ENCODE data around the gene SNRNP200. TPM values are rescaled to one million over a fixed set of nuclear protein-coding genes. Genes with fewer than 3 reads are reported as not detected.
"Not testable (repeated sequence)": the region's sequence is repeated elsewhere in the genome, so short reads cannot be mapped to it uniquely, and the experiment has no call there.

The SNRNP200 gene
- total RNA-seq, 1 donor from 2014 or later: 114 TPM

GRCh38 chr2:96304606-96305005 is 740 bp downstream of the SNRNP200 start:
- Mint-ChIP-seq H3K4me1 (ENCODE audit: unreplicated experiment) (peaks cover 27% of the 10 kb centered on the region), H3K27ac (ENCODE audit: unreplicated experiment) (peak overlapping the region; percentile 95), H3K36me3 (ENCODE audit: unreplicated experiment) (peaks cover 33% of the 10 kb centered on the region), H3K27me3 (ENCODE audit: unreplicated experiment) (no peaks in the 10 kb centered on the region), H3K4me3 (ENCODE audit: unreplicated experiment) (peak overlapping the region; percentile 100), H3K9me3 (ENCODE audit: unreplicated experiment) (no peaks in the 10 kb centered on the region)
- no peak for TF ChIP-seq CTCF (IDR thresholded peaks at IDR 0.05)
- no peak for DNase-seq (ENCODE audit: extremely low spot score, unreplicated experiment)

DNA sequence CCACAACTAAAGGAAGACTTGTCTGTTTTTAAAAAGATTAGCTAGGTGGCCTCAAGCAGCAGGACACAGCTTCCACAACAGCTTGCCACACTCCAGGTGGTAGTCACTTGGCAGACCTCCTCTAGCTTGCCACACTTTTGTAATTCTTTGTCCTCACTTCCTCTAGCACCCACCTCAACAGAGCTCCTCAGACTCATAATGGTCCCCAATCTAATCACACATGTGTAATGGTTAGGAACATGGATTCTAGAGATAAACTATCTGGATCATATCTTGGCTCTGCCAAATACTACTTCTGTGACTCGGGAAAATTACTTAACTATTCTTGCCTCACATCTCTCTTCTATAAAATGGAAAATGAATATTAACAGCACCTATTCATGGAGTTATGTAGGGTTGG is 3.5 kb downstream of the SNRNP200 start:
- no peak overlapping the region for H3K4me3 Mint-ChIP-seq (ENCODE audit: unreplicated experiment)
- H3K27ac Mint-ChIP-seq (ENCODE audit: unreplicated experiment): no peak overlapping the region
- peaks cover 56% of the 10 kb centered on the region for H3K36me3 Mint-ChIP-seq (ENCODE audit: unreplicated experiment)
- peaks cover 27% of the 10 kb centered on the region for H3K4me1 Mint-ChIP-seq (ENCODE audit: unreplicated experiment)
- no peak for DNase-seq (ENCODE audit: extremely low spot score, unreplicated experiment)
- H3K9me3 Mint-ChIP-seq (ENCODE audit: unreplicated experiment): no peaks in the 10 kb centered on the region
- H3K27me3 Mint-ChIP-seq (ENCODE audit: unreplicated experiment): no peaks in the 10 kb centered on the region
- TF ChIP-seq CTCF (IDR thresholded peaks at IDR 0.05): no peak

- Mint-ChIP-seq H3K4me1 (ENCODE audit: unreplicated experiment) (no peaks in the 10 kb centered on the region), H3K4me3 (ENCODE audit: unreplicated experiment) (no peak overlapping the region), H3K27ac (ENCODE audit: unreplicated experiment) (no peak overlapping the region), H3K36me3 (ENCODE audit: unreplicated experiment) (peaks cover 67% of the 10 kb centered on the region), H3K9me3 (ENCODE audit: unreplicated experiment) (no peaks in the 10 kb centered on the region), H3K27me3 (ENCODE audit: unreplicated experiment) (no peaks in the 10 kb centered on the region)
- no peak for DNase-seq (ENCODE audit: extremely low spot score, unreplicated experiment)
- no peak for TF ChIP-seq CTCF (IDR thresholded peaks at IDR 0.05)
Measured at GRCh38 chr2:96296925-96297324, 8.4 kb downstream of the SNRNP200 start.

- H3K27ac Mint-ChIP-seq (ENCODE audit: unreplicated experiment); H3K4me1 Mint-ChIP-seq (ENCODE audit: unreplicated experiment); DNase-seq (ENCODE audit: extremely low spot score, unreplicated experiment); H3K4me3 Mint-ChIP-seq (ENCODE audit: unreplicated experiment); H3K9me3 Mint-ChIP-seq (ENCODE audit: unreplicated experiment); H3K27me3 Mint-ChIP-seq (ENCODE audit: unreplicated experiment): not testable (repeated sequence)
- H3K36me3 Mint-ChIP-seq (ENCODE audit: unreplicated experiment): peaks cover 72% of the 10 kb centered on the region
Measured at GRCh38 chr2:96294271-96294670, 11.1 kb downstream of the SNRNP200 start.

- Mint-ChIP-seq H3K9me3 (ENCODE audit: unreplicated experiment) (no peaks in the 10 kb centered on the region), H3K4me1 (ENCODE audit: unreplicated experiment) (no peaks in the 10 kb centered on the region), H3K4me3 (ENCODE audit: unreplicated experiment) (no peak overlapping the region), H3K27ac (ENCODE audit: unreplicated experiment) (no peak overlapping the region), H3K27me3 (ENCODE audit: unreplicated experiment) (no peaks in the 10 kb centered on the region), H3K36me3 (ENCODE audit: unreplicated experiment) (peaks cover 72% of the 10 kb centered on the region)
- no peak for TF ChIP-seq CTCF (IDR thresholded peaks at IDR 0.05)
- no peak for DNase-seq (ENCODE audit: extremely low spot score, unreplicated experiment)
Measured at GRCh38 chr2:96291751-96292150, 13.6 kb downstream of the SNRNP200 start.

- Mint-ChIP-seq H3K27ac (ENCODE audit: unreplicated experiment) (no peak overlapping the region), H3K36me3 (ENCODE audit: unreplicated experiment) (peaks cover 59% of the 10 kb centered on the region), H3K9me3 (ENCODE audit: unreplicated experiment) (no peaks in the 10 kb centered on the region), H3K4me3 (ENCODE audit: unreplicated experiment) (no peak overlapping the region), H3K27me3 (ENCODE audit: unreplicated experiment) (no peaks in the 10 kb centered on the region), H3K4me1 (ENCODE audit: unreplicated experiment) (no peaks in the 10 kb centered on the region)
- no peak for DNase-seq (ENCODE audit: extremely low spot score, unreplicated experiment)
- TF ChIP-seq CTCF (IDR thresholded peaks at IDR 0.05): no peak
Measured at GRCh38 chr2:96287273-96287856, 18.0 kb downstream of the SNRNP200 start.
